ENCODE data around the gene TM7SF3. TPM values are rescaled to one million over a fixed set of nuclear protein-coding genes. Genes with fewer than 3 reads are reported as not detected.
"Not testable (repeated sequence)": the region's sequence is repeated elsewhere in the genome, so short reads cannot be mapped to it uniquely, and the experiment has no call there.

Gene TM7SF3
- total RNA-seq, 2 donors from 2014 or later = 30.7 to 42.7 TPM

DNA sequence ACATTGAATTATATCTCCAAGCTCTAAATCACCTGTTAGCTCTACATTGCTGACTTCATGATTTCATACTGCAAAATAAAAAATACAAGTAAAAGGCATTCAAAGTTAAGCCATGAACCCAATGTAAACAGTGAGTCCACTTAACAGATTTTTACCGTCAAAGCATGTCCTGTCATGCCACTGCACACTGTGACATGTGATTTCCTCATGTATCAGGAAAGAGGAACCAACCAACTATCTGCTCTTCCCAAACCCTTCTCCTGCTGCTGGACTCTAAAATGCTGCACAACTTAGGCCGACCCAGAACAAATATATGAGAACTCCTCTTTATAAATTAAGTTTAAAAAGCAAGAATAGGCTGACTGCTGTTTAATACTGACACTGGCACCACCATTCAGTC lies 37.5 kb downstream of the TM7SF3 start:
- no peak for ATAC-seq (replicated peaks)
- peaks cover 50% of the 10 kb centered on the region for H3K36me3 Mint-ChIP-seq (ENCODE audit: low read depth)
- no peak overlapping the region for H3K4me3 Mint-ChIP-seq
- peaks cover 12% of the 10 kb centered on the region for H3K4me1 Mint-ChIP-seq
- H3K27me3 Mint-ChIP-seq = no peaks in the 10 kb centered on the region
- no peaks in the 10 kb centered on the region for H3K9me3 Mint-ChIP-seq
- H3K27ac Mint-ChIP-seq = no peak overlapping the region

DNA sequence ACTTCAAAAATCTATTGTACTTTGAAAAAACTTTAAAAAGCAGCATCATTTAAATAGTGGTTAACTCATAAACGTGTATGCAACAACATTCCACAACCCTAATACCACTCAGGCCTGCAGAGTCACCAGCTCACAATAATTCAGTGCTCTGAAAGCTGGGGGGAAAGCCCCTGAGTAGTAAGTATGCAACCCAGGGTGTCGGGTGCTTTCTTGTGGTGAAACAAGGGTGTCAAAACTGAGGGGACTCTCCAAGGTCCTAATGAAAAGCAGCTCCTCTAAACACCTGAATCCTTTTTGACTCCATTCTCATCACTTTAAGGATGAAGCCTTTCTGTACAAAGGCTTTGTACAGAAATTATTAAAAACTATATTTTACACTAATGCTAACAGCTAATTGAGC lies 42.2 kb downstream of the TM7SF3 start:
- H3K4me1 Mint-ChIP-seq = peaks cover 20% of the 10 kb centered on the region
- H3K9me3 Mint-ChIP-seq = no peaks in the 10 kb centered on the region
- H3K27me3 Mint-ChIP-seq = no peaks in the 10 kb centered on the region
- H3K4me3 Mint-ChIP-seq = peak overlapping the region; percentile 39
- no peak overlapping the region for H3K27ac Mint-ChIP-seq
- peaks cover 57% of the 10 kb centered on the region for H3K36me3 Mint-ChIP-seq (ENCODE audit: low read depth)
- peak; percentile 100 for ATAC-seq (replicated peaks)

DNA sequence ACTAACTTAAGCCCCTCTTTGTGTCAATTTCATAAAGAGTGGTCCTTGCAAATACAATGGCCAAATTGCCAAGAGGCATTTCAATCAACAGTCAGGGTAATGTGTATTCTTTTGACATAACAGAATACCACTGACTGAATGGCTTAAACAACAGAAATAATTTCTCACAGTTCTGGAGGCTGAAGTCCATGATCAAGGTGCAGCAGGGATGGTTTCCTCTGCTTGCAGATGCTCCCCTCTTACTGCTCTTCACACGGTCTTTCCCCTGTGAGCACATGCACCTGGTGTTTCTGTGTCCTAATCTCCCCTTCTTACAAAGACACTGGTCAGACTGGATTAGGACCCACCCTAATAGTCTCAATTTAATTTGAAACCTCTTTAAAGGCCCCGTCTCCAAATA lies 44.0 kb downstream of the TM7SF3 start:
- peaks cover 59% of the 10 kb centered on the region for H3K36me3 Mint-ChIP-seq (ENCODE audit: low read depth)

DNA sequence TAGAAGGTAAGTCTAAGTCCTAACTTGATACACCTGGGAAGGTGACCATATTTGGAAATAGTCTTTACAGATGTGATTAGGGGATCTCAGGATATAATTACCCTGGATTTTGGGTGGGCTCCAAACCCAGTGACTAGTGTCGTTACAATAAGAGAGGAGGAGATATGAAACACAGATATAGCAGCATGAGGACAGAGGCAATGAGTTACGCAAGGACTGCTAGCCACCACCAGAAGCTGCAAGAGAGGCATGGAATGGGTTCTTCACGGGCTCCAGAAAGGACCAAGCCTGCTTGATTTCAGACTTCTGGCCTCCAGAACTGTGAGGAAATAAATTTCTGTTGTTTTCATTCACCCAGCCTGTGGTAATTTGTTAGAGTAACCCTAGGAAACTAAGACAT lies 47.3 kb downstream of the TM7SF3 start:
- Mint-ChIP-seq H3K4me3 (no peak overlapping the region), H3K27me3 (no peaks in the 10 kb centered on the region), H3K36me3 (ENCODE audit: low read depth) (peaks cover 69% of the 10 kb centered on the region), H3K4me1 (peaks cover 10% of the 10 kb centered on the region), H3K27ac (no peak overlapping the region), H3K9me3 (no peaks in the 10 kb centered on the region)
- no peak for ATAC-seq (replicated peaks)

More for the DNA sequence above, 44.0 kb downstream of the TM7SF3 start:
- Mint-ChIP-seq H3K9me3 (no peaks in the 10 kb centered on the region), H3K27me3 (no peaks in the 10 kb centered on the region), H3K27ac (no peak overlapping the region), H3K4me1 (peaks cover 16% of the 10 kb centered on the region), H3K4me3 (no peak overlapping the region)
- no peak for ATAC-seq (replicated peaks)

DNA sequence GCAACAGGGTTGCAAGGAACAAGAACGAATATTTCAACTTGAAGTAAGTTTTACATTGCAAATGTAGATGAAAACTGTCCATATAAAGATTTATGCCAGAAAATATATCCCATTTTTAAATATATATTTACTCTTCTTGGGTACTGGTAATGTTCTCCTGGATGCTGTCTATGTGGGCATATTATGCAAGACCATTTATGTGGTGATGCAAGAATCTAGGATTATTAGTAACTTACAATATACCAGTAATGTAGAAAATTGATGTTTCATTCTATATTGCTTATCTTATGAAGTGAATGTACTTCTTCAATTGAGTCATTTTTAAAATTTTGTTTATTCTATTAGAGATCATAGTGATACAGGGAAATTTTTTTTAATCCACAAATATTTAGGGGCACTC lies 50.8 kb downstream of the TM7SF3 start:
- H3K36me3 Mint-ChIP-seq (ENCODE audit: low read depth) = peaks cover 86% of the 10 kb centered on the region
- no peak overlapping the region for H3K4me3 Mint-ChIP-seq

DNA sequence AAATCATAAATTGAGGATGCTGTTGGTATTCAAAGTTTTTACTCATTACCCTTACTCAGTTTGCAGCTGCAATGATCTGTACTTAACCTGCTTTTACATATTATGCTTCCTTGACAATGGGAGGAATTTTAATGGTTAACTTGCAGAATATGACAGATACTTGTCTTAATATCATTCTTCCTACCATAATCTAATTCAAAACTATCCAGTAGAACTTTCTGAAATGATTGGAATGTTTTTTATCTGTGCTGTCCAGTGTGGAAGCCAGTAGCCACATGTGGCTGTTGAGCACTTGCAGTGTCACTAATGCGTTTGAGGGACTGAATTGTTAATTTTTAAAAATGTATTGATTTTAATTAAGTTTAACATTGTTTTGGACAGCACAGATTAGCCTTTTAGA lies 52.4 kb downstream of the TM7SF3 start:
- Mint-ChIP-seq H3K27me3 (no peaks in the 10 kb centered on the region), H3K9me3 (no peaks in the 10 kb centered on the region), H3K4me3 (no peak overlapping the region), H3K4me1 (peaks cover 1% of the 10 kb centered on the region), H3K36me3 (ENCODE audit: low read depth) (peaks cover 91% of the 10 kb centered on the region), H3K27ac (no peak overlapping the region)
- ATAC-seq (replicated peaks) = no peak

More for the DNA sequence above, 50.8 kb downstream of the TM7SF3 start:
- Mint-ChIP-seq H3K4me1 (no peaks in the 10 kb centered on the region), H3K27ac (no peak overlapping the region), H3K27me3 (no peaks in the 10 kb centered on the region), H3K9me3 (no peaks in the 10 kb centered on the region)
- no peak for ATAC-seq (replicated peaks)

DNA sequence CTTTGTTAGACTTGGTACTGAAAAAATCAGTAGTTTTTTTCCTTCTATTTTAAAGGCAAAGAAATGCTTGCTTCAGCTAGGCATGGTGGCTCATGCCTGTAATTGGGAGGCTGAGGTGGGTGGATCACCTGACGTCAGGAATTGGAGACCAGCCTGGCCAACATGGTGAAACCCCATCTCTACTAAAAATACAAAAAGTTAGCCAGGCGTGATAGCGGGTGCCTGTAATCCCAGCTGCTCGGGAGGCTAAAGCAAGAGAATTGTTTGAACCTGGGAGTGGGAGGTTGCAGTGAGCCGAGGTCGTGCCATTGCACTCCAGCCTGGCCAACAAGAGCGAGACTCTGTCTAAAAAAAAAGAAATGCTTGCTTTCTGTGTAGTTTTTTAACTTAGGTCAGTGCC lies 52.8 kb downstream of the TM7SF3 start:
- not testable (repeated sequence) for H3K9me3 Mint-ChIP-seq; ATAC-seq (replicated peaks); H3K27me3 Mint-ChIP-seq; H3K27ac Mint-ChIP-seq; H3K4me3 Mint-ChIP-seq; H3K4me1 Mint-ChIP-seq
- peaks cover 91% of the 10 kb centered on the region for H3K36me3 Mint-ChIP-seq (ENCODE audit: low read depth)

DNA sequence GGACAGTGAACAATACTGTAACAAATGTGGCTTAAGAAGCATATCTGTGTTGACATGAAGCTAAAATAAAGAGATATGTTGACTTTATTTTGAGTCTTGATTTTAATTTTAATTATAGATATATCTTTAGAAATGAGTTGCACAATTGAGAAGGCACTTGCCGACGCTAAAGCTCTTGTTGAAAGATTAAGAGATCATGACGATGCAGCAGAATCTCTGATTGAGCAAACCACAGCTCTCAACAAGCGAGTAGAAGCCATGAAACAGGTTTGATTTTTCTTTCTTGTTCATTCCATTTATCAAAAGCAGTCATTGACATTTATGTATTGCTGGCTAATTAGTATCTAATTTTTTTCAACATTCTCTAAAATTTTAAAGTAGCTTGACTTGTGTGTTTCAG lies 60.2 kb downstream of the TM7SF3 start:
- ATAC-seq (replicated peaks) = no peak
- Mint-ChIP-seq H3K9me3 (no peaks in the 10 kb centered on the region), H3K4me3 (no peak overlapping the region), H3K36me3 (ENCODE audit: low read depth) (peaks cover 76% of the 10 kb centered on the region), H3K4me1 (peaks cover 20% of the 10 kb centered on the region), H3K27ac (no peak overlapping the region), H3K27me3 (no peaks in the 10 kb centered on the region)

DNA sequence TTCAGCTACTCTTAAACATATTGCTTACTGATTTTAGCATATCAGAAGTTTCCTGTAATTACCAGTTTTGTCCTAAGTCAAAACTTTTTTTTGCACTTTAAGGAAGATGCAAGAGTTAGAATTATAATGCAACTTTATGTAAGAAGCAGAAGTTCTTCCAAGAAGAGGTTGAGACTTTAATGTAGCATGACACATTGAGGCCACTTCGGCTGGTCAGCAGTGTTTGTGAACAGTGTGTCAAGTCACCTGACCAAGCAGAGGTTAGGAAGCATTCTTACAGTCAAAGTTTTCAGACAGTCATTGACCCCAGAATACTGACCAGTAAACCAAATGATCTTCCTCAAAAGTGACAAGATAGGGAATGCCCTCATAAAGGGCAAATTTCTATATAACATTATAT lies 60.7 kb downstream of the TM7SF3 start:
- Mint-ChIP-seq H3K27me3 (no peaks in the 10 kb centered on the region), H3K4me1 (peaks cover 22% of the 10 kb centered on the region)

DNA sequence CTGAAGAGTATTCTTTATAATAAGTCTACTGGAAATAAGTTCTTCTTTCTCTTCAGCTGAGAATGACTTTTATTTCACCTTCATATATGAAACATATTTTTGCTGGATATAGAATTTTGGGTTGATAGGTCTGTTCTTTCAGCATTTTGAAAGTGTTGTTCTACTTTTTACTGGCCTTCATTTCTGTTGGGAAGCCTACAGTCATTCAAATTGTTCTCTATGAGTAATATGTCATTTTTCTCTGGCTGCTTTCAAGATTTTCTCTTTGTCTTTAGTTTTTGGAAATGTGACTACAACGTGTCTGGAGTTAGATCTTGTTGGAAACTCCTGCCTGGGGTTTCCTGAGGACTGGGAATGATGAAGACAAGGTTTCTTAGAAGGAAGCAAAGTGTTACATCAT lies 65.9 kb downstream of the TM7SF3 start:
- Mint-ChIP-seq H3K27ac (peak overlapping the region; percentile 18), H3K9me3 (no peaks in the 10 kb centered on the region), H3K27me3 (no peaks in the 10 kb centered on the region), H3K4me3 (peak overlapping the region; percentile 8), H3K4me1 (peaks cover 41% of the 10 kb centered on the region), H3K36me3 (ENCODE audit: low read depth) (peaks cover 73% of the 10 kb centered on the region)
- ATAC-seq (replicated peaks) = peak; percentile 62

More for the DNA sequence above, 60.7 kb downstream of the TM7SF3 start:
- ATAC-seq (replicated peaks) = no peak
- H3K36me3 Mint-ChIP-seq (ENCODE audit: low read depth) = peaks cover 76% of the 10 kb centered on the region
- H3K9me3 Mint-ChIP-seq = no peaks in the 10 kb centered on the region
- H3K27ac Mint-ChIP-seq = no peak overlapping the region
- H3K4me3 Mint-ChIP-seq = no peak overlapping the region

DNA sequence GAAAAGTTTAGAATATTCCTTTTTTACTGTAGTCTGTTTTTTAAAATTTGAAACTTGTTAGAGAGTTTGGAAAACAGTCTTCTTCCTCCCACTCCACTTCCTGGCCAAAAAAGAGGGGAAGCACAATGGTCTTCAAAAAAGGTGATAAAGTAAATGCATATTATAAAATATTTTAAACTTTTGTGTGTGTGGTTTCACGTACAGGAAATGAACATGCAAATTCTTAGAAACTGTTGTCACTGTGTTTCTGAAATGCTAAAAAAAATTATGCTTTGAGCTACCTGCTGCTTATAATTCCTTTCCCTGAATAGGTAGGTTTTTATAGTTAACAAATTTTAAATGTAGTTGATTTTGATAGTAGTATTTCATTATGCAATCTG lies 73.0 kb downstream of the TM7SF3 start:
- Mint-ChIP-seq H3K27me3 (no peaks in the 10 kb centered on the region), H3K36me3 (ENCODE audit: low read depth) (peaks cover 70% of the 10 kb centered on the region), H3K4me1 (peaks cover 30% of the 10 kb centered on the region), H3K9me3 (no peaks in the 10 kb centered on the region), H3K27ac (peak overlapping the region; percentile 87), H3K4me3 (peak overlapping the region; percentile 91)
- ATAC-seq (replicated peaks) = no peak

DNA sequence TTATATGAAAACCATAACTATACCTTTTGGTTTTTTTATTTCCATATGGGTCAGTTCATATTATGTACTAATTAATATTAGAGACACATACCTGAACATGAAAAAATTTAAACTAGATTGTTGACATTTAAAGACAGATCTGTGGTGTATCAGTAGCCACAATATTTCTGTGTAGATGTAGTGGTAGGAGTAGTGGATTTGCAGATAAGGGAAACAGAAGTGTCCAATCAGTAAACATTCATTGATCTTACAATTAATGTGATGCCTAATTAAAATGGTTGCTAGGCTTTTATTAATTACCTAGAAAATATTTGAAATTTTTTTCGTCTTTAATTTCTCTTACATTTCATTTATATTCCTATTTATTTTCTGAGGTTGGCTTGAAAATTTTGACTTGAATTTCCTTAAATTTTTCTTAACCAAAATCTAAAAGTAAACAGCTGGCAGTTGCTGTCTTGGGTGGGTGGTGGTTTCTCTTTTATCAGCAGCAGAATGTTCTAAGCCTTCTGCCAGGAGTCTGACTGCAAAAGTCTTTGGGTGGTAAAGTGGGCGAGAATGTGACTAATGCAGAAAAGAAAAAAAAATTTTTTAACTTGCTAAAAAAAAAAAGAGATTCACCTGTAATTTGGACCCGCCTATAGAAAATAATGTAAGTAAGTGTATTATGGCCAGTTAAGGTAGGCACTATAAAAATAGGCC lies 73.5 kb downstream of the TM7SF3 start:
- Mint-ChIP-seq H3K27ac (peak overlapping the region; percentile 87), H3K4me3 (peak overlapping the region; percentile 91), H3K36me3 (ENCODE audit: low read depth) (peaks cover 70% of the 10 kb centered on the region), H3K9me3 (no peaks in the 10 kb centered on the region), H3K4me1 (peaks cover 30% of the 10 kb centered on the region), H3K27me3 (no peaks in the 10 kb centered on the region)
- ATAC-seq (replicated peaks) = no peak

DNA sequence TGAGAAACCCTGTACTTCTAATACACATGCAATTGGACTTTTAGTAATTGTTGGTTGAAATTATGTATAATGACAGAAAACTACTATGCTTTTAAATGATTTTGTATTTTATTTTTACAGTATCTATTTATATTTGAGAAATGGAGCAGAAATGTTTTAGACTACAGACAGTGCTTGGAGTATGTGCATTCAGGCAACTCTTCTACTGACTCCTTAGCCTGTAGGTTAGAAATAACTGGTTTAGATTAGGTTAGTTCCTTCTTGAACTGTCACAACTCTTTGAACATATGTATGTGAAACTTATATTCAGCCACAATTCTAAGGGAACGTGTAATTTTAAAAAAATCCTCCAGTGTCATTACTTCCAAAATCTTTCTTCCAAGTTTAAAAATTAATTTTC lies 74.2 kb downstream of the TM7SF3 start:
- Mint-ChIP-seq H3K27me3 (no peaks in the 10 kb centered on the region), H3K4me3 (peak overlapping the region; percentile 91), H3K9me3 (no peaks in the 10 kb centered on the region), H3K36me3 (ENCODE audit: low read depth) (peaks cover 72% of the 10 kb centered on the region), H3K27ac (peak overlapping the region; percentile 87), H3K4me1 (peaks cover 37% of the 10 kb centered on the region)
- no peak for ATAC-seq (replicated peaks)

DNA sequence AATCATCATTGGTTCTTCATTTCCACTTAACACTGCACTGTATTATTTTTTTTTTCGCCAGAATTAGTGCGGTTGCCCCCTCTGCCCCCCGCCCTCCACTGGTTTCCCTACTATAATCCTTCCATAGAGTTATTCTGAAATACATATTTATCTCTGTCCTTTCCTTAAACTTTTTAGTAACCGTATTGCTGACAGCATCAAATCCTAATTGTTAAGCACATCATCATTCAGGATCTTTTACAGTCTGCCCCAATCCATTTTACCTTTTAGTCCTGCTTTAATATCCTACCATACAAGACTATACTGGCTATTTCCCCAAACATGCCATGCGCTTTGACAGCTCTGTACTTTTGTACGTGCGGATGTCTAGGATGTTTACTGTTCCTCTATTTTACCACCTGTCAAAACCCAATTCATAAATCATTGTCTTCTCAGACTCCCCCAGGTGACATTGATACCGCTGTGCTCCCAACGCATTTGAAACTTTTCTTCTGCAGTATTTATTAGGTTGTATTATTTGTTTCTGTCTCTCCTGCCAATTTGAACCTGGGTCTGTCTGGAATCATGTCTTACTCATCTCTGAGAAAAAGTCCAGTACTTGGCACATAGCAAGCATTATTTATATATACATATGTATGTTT lies 74.9 kb downstream of the TM7SF3 start:
- Mint-ChIP-seq H3K4me3 (peak overlapping the region; percentile 91), H3K27me3 (no peaks in the 10 kb centered on the region)

DNA sequence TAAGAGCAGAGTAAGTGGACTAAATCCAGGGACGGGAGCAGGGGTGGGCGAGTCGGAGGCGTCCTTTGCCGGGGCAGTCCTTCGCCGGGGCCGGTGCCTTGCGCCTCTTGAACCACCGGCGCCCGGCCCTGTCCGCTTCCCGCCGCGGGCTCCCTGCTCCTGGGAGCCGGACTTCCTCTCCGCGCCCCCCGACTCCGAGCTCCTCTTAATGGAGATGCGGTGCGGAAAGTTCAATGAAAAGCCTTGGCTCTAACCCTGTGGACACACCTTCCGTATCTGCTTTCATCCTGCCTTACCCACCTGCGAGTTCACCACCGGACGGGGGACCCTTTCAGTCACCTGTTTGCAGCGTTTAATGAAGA lies 75.5 kb downstream of the TM7SF3 start:
- peaks cover 78% of the 10 kb centered on the region for H3K36me3 Mint-ChIP-seq (ENCODE audit: low read depth)
- H3K27me3 Mint-ChIP-seq = no peaks in the 10 kb centered on the region
- peak overlapping the region; percentile 87 for H3K27ac Mint-ChIP-seq
- H3K4me3 Mint-ChIP-seq = peak overlapping the region; percentile 91
- no peaks in the 10 kb centered on the region for H3K9me3 Mint-ChIP-seq
- ATAC-seq (replicated peaks) = peak; percentile 5
- peaks cover 39% of the 10 kb centered on the region for H3K4me1 Mint-ChIP-seq

More for the DNA sequence above, 74.9 kb downstream of the TM7SF3 start:
- peaks cover 77% of the 10 kb centered on the region for H3K36me3 Mint-ChIP-seq (ENCODE audit: low read depth)
- no peak for ATAC-seq (replicated peaks)
- H3K27ac Mint-ChIP-seq = peak overlapping the region; percentile 87
- H3K4me1 Mint-ChIP-seq = peaks cover 43% of the 10 kb centered on the region
- H3K9me3 Mint-ChIP-seq = no peaks in the 10 kb centered on the region
